Left renal cortex interstitium (tissue), 4 donors: ENCODE results near the gene PNMT. TPM values are rescaled to one million over a fixed set of nuclear protein-coding genes. Genes with fewer than 3 reads are reported as not detected.

ENCODE experiments used
- polyA plus RNA-seq, 4 donors: library from polyadenylated mRNA; unstranded; fragments of 120-200 nt; gene quantifications; one replicate each; pipeline ENCODE4 v1.2.1, GENCODE V29; 2013; ENCODE audit not compliant: insufficient read length in 4 of 4

Gene PNMT
- polyA plus RNA-seq, 4 donors, result 2.1 to 4.5 (median 2.7) TPM

Other genes with a start within 250 kb of the PNMT start
- 10 to 100 TPM; 47.0 to 54.9 (median 51.7) TPM for gene MED1, start 217.2 kb upstream of the PNMT start, polyA plus RNA-seq
- gene CDK12, start 207.0 kb upstream of the PNMT start, polyA plus RNA-seq, result 10 to 100 TPM; 40.6 to 70.5 (median 56.3) TPM
- under 1 TPM in 3 of 4 donors, not detected in 1; 0.03 to 0.07 (median 0.06) TPM for gene NEUROD2, start 60.5 kb upstream of the PNMT start, polyA plus RNA-seq
- 10 to 100 TPM; 10.9 to 19.8 (median 14.1) TPM for gene PPP1R1B, start 41.5 kb upstream of the PNMT start, polyA plus RNA-seq
- 10 to 100 TPM; 44.2 to 57.8 (median 47.0) TPM for gene STARD3, start 31.3 kb upstream of the PNMT start, polyA plus RNA-seq
- 1 to 10 TPM; 1.1 to 2.2 (median 1.7) TPM for gene TCAP, start 3.1 kb upstream of the PNMT start, polyA plus RNA-seq
- 10 to 100 TPM; 36.7 to 48.7 (median 43.1) TPM for gene PGAP3, start 19.6 kb downstream of the PNMT start, polyA plus RNA-seq
- gene ERBB2, start 31.6 kb downstream of the PNMT start, polyA plus RNA-seq, result 100 to 1,000 TPM; 173 to 226 (median 187) TPM
- 10 to 100 TPM; 32.3 to 44.6 (median 36.6) TPM for gene MIEN1, start 62.1 kb downstream of the PNMT start, polyA plus RNA-seq
- 10 to 100 TPM; 30.0 to 52.1 (median 37.1) TPM for gene GRB7, start 69.5 kb downstream of the PNMT start, polyA plus RNA-seq
- gene IKZF3, start 195.9 kb downstream of the PNMT start, polyA plus RNA-seq, result under 1 TPM; 0.14 to 0.33 (median 0.25) TPM
- not detected for gene ZPBP2, start 199.7 kb downstream of the PNMT start, polyA plus RNA-seq